HK-2 (cell line): ENCODE data around the gene C22orf15.

ENCODE experiments used
- DNase-seq: peaks from one replicate; pipeline ENCODE4 v3.0.0-alpha.2; 2018; ENCODE audit not compliant: unreplicated experiment

The C22orf15 gene

DNA sequence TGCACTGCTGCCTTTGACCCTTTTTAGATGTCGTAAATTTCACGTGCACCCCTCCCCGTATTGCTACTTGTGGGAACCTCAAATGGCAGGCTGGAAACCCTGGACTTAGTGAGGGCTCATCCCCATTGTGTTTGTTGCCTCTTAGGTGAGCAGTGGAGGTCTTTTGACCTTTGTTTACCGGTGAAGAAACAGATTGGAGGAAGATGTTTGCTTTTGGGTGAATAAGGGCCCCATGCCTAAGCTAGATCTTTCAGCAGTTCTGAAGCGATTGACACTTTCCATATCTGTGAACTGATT lies 24.8 kb downstream of the C22orf15 start:
- DNase-seq, result no peak

DNA sequence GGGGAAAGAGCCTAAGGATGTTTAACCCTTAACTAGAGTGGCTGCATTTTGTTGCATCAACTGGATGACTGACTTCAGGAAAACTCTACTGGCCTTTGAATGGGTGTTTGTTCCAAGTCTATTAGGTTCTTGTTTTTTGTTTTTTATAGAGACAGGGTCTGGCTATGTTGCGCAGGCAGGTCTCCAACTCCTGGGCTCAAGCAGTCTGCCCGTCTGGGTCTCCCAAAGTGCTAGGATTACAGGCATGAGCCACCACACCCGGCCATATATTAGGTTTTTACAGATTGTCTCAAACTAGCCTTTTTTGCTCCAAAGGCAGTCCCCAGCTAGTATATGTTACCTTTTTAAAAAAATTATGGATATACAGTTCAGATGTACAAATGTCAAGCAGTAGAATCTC lies 25.1 kb downstream of the C22orf15 start:
- no peak for DNase-seq

DNA sequence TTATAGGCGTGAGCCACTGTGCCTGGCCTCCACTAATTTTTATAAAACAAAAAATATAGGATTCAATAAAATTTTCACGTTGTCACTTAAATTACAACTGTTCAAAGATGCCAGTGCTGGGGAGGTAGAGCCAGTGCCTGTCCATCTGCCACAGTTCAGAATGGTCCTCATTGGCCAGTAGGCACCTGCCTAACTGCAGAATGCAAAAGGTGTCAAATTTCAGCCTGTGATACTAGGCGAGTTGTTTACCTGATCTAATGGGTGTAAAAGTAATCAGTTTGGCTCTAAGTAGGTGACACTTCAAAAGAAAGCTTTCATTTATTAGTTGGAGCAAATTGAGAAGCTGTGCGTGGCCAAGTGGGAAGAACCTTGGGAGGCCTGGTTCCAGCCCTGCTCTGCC lies 26.3 kb downstream of the C22orf15 start:
- DNase-seq, result no peak

DNA sequence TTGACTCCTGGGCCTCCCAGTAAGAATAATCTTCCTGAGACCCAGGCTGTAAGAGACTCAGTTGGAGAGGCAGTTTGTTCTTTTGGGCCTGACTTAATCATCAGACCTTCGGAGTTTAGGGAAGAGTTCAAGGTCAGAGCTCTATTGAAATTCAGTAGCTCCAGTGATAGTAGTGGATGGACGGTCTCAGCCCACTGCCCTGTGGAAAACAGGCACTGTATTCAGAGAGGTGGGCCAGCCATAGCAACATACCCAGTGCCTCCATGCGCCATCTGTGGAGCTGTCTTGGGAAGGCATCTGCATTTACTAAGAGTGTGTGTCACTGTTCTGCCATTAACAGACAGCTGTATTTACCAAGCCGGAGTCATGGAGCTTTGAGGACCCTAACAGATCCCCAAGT lies 26.8 kb downstream of the C22orf15 start:
- no peak for DNase-seq

DNA sequence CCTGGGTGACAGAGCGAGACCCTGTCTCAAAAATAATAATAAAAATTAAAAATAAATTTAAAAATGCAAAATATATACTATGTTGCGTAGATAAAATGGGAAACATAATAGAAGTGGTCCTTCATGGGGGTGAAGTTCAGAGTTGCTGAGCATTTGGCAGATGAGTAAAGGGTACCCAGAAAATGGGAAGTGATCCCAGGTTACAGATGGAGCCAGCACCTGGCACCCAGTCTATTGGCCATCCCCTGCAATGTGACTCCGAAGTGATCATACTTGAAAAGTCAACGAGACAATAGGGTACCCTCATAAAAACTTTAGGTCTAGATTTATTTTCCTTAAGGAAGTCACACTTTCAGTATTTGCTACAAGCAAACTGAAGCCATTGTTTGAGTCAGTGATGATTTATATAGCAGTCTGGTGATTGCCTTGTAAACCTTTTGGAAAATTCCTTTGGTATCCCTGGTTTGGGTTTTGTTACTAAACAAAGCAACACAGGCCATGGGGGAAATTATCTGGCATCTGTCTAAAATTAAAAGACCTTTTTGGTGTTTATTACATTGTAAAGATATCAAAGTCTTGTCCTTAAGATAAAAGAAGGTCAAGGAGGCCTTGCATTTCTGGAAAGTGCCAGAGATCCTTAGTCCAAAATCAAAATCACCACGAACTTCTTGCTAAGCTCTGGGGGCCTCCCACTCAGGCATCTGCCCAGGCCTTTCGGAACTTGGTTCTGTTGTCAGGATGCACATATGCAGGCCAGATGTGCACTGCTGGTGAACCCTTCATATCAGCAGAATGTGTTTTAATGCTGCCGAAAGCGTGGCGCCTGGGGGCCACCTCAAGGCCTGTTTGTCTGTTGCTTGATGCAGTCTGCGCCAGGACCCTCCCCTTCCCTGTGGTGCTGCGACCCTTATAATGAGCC lies 28.3 kb downstream of the C22orf15 start:
- DNase-seq, result no peak

DNA sequence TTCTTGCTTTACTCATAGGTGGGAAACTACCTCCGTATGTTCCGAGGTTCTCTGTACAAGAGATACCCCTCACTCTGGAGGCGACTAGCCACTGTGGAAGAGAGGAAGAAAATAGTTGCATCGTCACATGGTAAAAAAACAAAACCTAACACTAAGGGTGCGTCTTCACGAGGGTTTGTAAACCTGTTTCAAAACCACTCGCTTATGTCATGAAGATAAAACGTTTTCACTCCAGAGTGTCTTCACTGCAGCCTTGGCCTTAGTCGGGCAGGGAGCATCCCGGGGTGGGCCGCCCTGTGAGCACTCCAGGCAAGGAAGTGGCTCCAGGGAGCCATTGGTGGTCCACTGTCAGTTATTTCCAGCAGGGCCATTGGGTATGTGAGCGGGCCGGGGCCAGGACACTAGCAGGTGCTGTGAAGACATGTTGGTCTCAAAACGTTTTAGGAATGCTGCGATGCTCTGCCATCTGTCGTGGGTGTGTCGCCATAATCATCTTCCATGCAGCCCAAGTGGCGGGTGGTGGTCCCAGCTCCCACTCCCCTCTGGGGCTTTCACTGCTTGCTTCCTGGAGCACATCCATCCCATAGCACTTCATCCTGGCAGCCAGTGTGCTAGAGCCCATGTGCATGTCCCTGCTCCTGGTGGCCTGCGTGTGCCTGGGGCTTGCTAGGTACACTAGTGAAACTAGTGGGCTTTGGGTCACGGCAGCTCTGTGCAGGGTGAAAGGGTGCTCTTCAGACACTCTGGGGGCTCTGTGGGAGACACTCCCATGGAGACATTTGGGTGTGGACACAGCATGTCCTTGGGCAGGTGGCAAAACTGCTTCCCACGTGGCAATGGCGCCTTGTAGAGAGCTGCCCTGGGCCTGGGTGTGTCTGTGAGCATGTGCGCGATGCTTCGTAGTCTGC lies 29.2 kb downstream of the C22orf15 start:
- no peak for DNase-seq

DNA sequence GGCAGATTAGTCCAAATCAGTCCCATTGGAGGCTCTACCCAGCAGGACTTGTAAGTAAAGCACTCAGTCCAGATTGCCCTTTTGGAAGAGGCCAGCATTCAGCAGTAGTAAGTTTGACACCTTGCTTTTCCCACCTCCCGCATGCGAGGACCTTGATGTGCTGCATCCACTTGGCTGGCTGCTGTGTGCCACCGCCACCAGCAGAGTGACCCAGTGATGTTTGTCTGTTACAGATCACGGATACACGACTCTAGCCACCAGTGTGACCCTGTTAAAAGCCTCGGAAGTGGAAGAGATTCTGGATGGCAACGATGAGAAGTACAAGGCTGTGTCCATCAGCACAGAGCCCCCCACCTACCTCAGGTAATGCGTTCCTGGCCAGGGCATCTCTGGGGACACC lies 30.5 kb downstream of the C22orf15 start:
- no peak for DNase-seq

DNA sequence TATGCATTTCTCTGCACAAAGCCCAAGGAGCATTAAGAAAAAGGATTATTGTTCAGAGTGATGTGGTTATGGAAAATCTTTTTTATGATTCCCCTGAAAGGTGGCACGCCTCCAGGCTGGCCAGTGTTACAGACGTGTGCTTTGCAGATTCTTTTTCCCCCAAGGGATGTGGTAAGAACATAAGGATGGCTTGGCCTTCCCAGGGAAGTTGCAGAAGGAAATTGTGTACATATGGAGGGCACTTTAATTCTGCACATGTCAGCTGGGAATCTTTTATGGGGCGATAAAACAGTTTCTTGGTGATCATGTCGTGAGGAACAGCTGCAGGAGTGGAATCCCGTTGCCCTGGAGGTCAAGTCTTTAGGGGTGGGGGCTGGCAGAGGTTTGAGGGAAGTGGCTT lies 33.7 kb downstream of the C22orf15 start:
- DNase-seq, result no peak

DNA sequence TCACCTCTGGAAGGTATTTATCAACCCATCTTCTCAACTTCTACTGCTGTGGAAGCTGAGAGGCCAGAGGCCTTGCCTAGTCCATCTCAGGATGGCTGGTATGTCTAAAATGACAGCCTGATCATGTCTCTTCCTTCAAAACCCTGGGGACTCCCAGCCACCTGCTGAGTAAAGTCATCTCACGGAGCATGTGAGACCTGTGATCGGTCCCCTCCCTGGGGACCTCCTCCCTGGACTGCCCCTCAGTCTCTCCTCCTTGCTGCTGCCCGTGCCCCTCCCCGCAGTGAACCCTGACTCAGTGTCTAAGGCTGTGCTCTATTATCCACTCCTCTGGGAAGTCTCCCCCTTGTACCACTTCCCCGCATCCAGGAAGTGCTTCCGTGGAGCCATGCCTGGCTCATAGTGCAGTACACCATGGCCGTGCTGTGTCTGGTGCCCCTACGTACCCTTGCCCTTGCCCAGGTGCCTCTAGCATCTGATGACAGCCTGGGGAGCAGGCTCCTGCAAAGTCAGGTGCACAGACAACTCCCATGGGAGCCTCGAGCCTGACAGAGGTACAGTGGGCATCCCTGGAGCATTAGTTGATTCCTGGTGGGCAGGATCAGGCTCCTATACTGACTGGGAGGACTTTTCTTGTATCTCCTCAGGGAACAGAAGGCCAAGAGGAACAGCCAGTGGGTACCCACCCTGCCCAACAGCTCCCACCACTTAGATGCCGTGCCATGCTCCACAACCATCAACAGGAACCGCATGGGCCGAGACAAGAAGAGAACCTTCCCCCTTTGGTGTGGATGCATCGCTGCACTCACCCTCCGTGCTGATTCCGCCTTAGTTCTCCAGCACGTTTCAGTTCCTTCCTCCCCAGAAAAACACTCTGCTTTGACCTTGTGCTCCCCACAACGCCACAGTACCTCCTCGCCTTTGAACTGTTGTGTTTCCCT lies 37.8 kb downstream of the C22orf15 start:
- DNase-seq, result no peak

DNA sequence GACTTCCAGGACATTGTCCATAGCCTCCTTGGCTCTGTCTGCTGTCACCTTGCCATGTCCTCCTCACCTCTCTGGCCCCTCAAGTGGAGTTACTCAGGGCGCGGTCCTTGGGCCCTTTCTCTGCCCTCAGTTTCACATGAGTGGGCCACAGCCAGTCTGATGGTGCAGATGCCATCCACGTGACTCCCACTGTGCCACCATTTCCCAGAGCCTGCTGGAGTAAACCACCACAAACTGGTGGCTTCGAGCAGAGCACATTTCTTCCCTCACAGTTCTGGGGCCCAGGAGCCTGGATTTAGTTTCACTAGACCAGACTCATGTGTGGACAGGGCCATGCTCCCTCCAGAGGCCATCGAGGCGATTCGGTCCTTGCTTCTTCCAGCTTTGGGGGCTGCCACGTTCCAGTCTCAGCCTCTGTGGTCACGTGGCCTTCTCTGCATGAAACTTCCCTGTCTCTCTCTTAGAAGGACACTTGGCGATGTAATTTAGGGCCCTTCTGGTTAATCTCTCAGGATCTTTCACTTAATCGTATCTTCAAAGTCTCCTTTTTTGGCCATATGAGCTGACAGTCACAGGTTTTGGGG lies 38.5 kb downstream of the C22orf15 start:
- DNase-seq, result no peak

DNA sequence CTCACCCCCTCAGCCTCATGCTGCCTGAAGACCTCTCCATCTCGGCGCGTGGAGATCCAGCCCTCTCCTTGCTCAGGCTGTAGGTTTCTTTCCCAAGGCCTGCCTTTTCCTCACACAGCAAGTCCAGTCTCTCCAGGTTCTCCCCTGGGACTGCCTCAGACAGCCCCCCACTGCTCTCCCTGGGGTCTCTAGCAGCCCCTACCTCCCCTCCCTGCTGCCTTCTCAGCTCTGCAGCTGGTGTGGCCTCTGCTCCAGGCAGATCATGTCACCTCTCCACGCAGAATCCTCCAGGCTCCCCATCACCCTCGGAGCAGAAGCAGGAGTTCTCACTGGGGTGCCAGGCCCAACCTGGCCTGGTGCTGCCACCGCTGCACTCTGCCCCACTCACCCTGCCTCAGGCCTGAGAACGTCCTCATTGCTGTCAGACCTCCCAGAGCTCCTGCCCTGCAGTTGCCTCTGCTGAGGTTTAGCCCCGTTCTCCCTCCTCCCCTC lies 39.1 kb downstream of the C22orf15 start:
- DNase-seq, result no peak

DNA sequence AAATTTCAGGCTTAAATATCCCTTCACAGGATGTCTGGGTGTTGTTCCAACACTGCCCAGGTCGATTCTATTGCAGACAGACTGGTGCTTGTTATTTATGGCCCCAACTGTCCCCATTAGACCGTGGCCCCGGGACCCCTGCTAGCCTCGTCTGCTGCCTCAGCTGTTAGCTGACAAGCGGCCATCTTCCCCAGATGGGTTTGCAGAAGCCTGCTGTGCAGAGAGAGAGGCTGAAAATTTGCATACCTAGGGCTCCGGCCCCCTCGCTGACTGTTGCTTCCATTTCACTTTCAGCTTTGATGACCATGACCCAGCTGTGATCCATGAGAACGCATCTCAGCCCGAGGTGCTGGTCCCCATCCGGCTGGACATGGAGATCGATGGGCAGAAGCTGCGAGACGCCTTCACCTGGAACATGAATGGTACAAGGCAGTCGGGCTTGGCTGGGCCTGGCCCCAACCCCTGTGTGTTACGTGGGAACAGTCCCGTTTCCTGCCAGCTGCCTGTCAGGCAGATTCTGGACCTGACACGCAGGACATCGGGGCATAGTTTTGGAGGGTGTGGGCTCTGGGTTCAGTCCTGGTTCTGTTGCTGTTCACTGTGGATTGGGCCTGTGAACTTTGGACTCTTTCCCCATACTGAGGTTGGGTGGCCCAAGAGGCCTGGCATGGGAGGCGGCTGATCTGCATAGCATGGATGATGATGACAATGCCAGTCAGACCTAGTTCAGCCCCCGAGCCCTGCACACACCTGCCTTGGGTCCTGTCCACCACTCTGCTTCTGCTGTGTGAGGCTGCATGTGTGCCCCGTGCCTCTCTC lies 40.4 kb downstream of the C22orf15 start:
- no peak for DNase-seq

DNA sequence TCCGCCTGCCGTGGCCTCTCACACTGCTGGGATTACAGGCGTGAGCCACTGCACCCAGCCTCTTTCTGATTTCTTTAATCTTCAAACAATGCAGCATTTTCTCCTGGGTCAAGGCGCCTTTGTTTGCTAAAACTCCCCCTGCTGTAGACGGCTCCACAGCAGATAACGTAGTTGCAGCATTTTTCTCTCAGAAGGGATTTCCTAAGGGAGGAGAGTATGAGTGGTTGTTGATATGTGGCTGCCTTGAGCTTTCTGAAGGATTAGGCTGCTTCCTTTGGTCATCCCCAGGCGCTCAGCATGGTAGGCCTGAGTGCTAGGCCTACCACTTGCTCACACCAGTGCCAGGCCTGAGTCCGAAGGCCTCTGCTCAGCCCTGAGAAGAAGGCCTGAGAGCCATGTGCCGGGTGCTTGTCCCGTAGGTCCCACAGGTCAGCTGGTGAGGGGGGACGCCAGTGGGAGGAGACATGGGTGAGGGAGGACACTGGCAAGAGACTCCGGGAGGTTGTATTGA lies 42.0 kb downstream of the C22orf15 start:
- DNase-seq, result no peak

DNA sequence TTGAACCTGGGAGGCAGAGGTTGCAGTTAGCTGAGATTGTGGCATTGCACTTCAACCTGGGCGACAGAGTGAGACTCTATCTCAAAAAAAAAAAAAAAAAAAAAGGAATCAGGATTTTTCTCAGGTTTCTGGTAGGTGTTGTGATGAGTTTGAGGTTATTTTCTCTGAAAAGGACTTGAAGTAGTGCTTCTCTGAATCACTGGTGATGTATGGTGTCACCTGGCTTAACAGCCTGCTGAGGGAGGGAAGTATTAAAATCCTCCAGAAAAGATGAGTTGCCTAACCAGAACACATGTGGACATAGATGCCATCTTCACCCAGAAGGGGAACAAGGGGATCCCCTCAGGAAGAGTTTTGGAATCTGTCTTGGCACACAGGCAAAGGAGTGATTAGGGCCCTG lies 44.0 kb downstream of the C22orf15 start:
- DNase-seq, result no peak

DNA sequence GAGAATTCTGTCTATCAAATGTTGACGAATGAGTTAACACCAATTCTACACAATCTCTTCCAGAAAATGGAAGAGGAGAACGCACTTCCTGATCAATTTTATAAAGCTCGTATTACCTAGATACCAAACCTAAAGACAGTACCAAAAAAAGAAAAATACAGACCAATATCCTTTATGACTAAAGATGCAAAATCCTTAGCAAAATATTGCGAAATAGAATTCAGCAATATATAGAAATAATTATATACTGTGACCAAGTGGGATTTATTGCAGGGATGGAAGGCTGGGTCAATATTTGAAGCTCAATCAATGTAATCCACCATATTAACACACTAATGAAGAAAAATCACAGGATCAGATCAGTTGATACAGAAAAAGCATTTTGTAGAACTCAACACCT lies 49.6 kb downstream of the C22orf15 start:
- no peak for DNase-seq
